HCT116 (cell line): ENCODE measurements around the gene TMEM154. TPM values are rescaled to one million over a fixed set of nuclear protein-coding genes. Genes with fewer than 3 reads are reported as not detected.

Source experiments
- ATAC-seq: fragments of 200-7000 bp; cut with Tn5 transposase; 2 replicates; pipeline ENCODE4 v1.9.1; 2020; ENCODE audit warnings: mild to moderate bottlenecking, moderate library complexity
- BruUV-seq: library from RNA; stranded (reverse); fragments of 400-500 nt; replicated peaks from 2 replicates; lab custom pipeline; 2021; lab: Mats Ljungman, UMichigan
- CTCF ChIA-PET: fragments of 300-600 bp; sonication (Branson Sonifier 250); formaldehyde crosslinking; loops from one replicate; lab custom pipeline; 2021; ENCODE audit warnings: antibody characterized with exemption; lab: Charles Lee
- POLR2A ChIA-PET: fragments of 300-600, 350-600 bp; sonication (Branson Sonifier 250); formaldehyde crosslinking; loops from one replicate; lab custom pipeline; 2021; ENCODE audit warnings: antibody characterized with exemption; lab: Charles Lee
- RAD21 ChIA-PET, 2 experiments: fragments of 300-600 bp; sonication (Branson Sonifier 250); formaldehyde crosslinking; loops; one replicate each; lab custom pipeline; 2023; ENCODE audit warnings: low total read pairs in 2 of 2; ENCODE audit not compliant: uncharacterized antibody in 2 of 2, unreplicated experiment in 2 of 2, low non-redundant PET in 1 of 2; lab: Charles Lee
- DNase-seq: peaks from one replicate; pipeline ENCODE4 v3.0.0-alpha.2; 2010; ENCODE audit warnings: low read depth, low spot score
- H2AFZ ChIP-seq: fragments of 200-600 bp; shearing (Covaris generic), sonication (generic); 2 replicates; pipeline ENCODE4 v1.6.1; 2017; ENCODE audit warnings: low read depth, mixed run types, mixed read lengths, antibody characterized with exemption, low read length; ENCODE audit not compliant: poor library complexity, severe bottlenecking
- H3K27ac ChIP-seq: 2 replicates; pipeline ENCODE4 v1.5.1; 2012; ENCODE audit warnings: low read depth, low read length
- H3K27me3 ChIP-seq: fragments of 200-600 bp; sonication (generic); 2 replicates; pipeline ENCODE4 v1.6.1; 2016; ENCODE audit warnings: mixed run types, low read length, mixed read lengths; ENCODE audit not compliant: insufficient read depth
- H3K36me3 ChIP-seq, 2 experiments: fragments of 200-500 bp in 1 of 2; fragments of 200-600 bp in 1 of 2; sonication (Bioruptor generic) in 1 of 2; sonication (generic) in 1 of 2; 2 replicates each; pipeline versions ENCODE4 v1.5.1 to v1.6.1; 2014 to 2016; ENCODE audit warnings: low read length in 2 of 2, inconsistent platforms in 1 of 2, mixed read lengths in 1 of 2, mixed run types in 1 of 2; ENCODE audit not compliant: insufficient read depth in 2 of 2, control insufficient read depth in 1 of 2
- H3K4me1 ChIP-seq, 2 experiments: fragments of 200-600 bp in 1 of 2; sonication (generic) in 1 of 2; 2 replicates each; pipeline versions ENCODE4 v1.5.1 to v1.6.1; 2012 to 2017; ENCODE audit warnings: low read length in 2 of 2, inconsistent platforms in 1 of 2, mild to moderate bottlenecking in 1 of 2, mixed read lengths in 1 of 2, mixed run types in 1 of 2, moderate library complexity in 1 of 2; ENCODE audit not compliant: insufficient read depth in 2 of 2, control insufficient read depth in 1 of 2
- H3K4me2 ChIP-seq: fragments of 200-600 bp; sonication (generic); 2 replicates; pipeline ENCODE4 v1.6.1; 2017; ENCODE audit warnings: mixed run types, low read length, mixed read lengths
- H3K4me3 ChIP-seq, 2 experiments: fragments of 200-600 bp in 1 of 2; sonication (generic) in 1 of 2; replicated peaks in 1 of 2; 2 replicates each; pipeline ENCODE4 v1.5.1; 2011 to 2016; ENCODE audit warnings: low read length in 2 of 2, control low read depth in 1 of 2, low read depth in 1 of 2, mild to moderate bottlenecking in 1 of 2, mixed read lengths in 1 of 2, mixed run types in 1 of 2
- H3K79me2 ChIP-seq: fragments of 200-600 bp; sonication (generic); 2 replicates; pipeline ENCODE4 v1.6.1; 2017; ENCODE audit warnings: mild to moderate bottlenecking, mixed run types, low read length, moderate library complexity, mixed read lengths; ENCODE audit not compliant: insufficient read depth
- H3K9ac ChIP-seq: fragments of 200-600 bp; sonication (generic); 2 replicates; pipeline ENCODE4 v1.6.1; 2016; ENCODE audit warnings: low read length, mixed read lengths
- H3K9me2 ChIP-seq: fragments of 200-600 bp; sonication (generic), shearing (Covaris generic); 2 replicates; pipeline ENCODE4 v1.6.1; 2017; ENCODE audit warnings: mixed run types, mild to moderate bottlenecking, moderate library complexity; ENCODE audit not compliant: insufficient read depth
- H3K9me3 ChIP-seq, 2 experiments: fragments of 200-500 bp in 1 of 2; fragments of 200-600 bp in 1 of 2; sonication (Bioruptor generic) in 1 of 2; sonication (generic) in 1 of 2; 2 replicates each; pipeline ENCODE4 v1.6.1; 2014 to 2017; ENCODE audit warnings: low read length in 2 of 2, mixed read lengths in 2 of 2, inconsistent platforms in 1 of 2, low read depth in 1 of 2, mild to moderate bottlenecking in 1 of 2, mixed run types in 1 of 2, moderate library complexity in 1 of 2; ENCODE audit not compliant: control insufficient read depth in 1 of 2, insufficient read depth in 1 of 2
- H4K20me1 ChIP-seq: fragments of 200-600 bp; sonication (generic), shearing (Covaris generic); 2 replicates; pipeline ENCODE4 v1.6.1; 2017; ENCODE audit warnings: mixed run types, mild to moderate bottlenecking, moderate library complexity; ENCODE audit not compliant: insufficient read depth
- ATF3 ChIP-seq: IDR thresholded peaks from 2 replicates; pipeline ENCODE4 v1.6.1; 2012
- CEBPB ChIP-seq: IDR thresholded peaks from 2 replicates; pipeline ENCODE4 v1.6.1; 2012; ENCODE audit warnings: low read depth
- ELF1 ChIP-seq: IDR thresholded peaks from 2 replicates; pipeline ENCODE4 v1.6.1; 2012; ENCODE audit warnings: low read depth, borderline replicate concordance
- FOSL1 ChIP-seq: IDR thresholded peaks from 2 replicates; pipeline ENCODE4 v1.6.1; 2012; ENCODE audit warnings: low read depth
- JUND ChIP-seq: IDR thresholded peaks from 2 replicates; pipeline ENCODE4 v1.6.1; 2012
- POLR2AphosphoS5 ChIP-seq: IDR thresholded peaks from 2 replicates; pipeline ENCODE4 v1.6.1; 2011; ENCODE audit warnings: mild to moderate bottlenecking, low read depth, low read length, moderate library complexity
- SP1 ChIP-seq: IDR thresholded peaks from 2 replicates; pipeline ENCODE4 v1.6.1; 2012; ENCODE audit warnings: low read depth
- TCF7L2 ChIP-seq: IDR thresholded peaks from 2 replicates; pipeline ENCODE4 v1.7.0; 2011; ENCODE audit warnings: borderline replicate concordance, inconsistent platforms; ENCODE audit not compliant: insufficient read depth, insufficient read length; ENCODE audit errors: extremely low read depth
- ZFX ChIP-seq: fragments of 450-650 bp; IDR thresholded peaks from 2 replicates; pipeline ENCODE4 v1.6.1; 2017
- intact Hi-C: fragments of 100-400 bp; cut with micrococcal nuclease; formaldehyde crosslinking; loops from 2 replicates; pipeline ENCODE4 v1.10.0; 2022
- total RNA-seq: library from RNA; stranded (reverse); gene quantifications from one replicate; pipeline ENCODE4 v1.2.1, GENCODE V29; 2021; ENCODE audit not compliant: unreplicated experiment
- TF ChIP-seq, protein P1 (sequence below), 3 experiments: fragments of 200-600 bp in 1 of 3; sonication (generic) in 1 of 3; IDR thresholded peaks in 2 of 3; conservative IDR thresholded peaks in 1 of 3; 2 replicates each; pipeline ENCODE4 v1.5.1; 2012 to 2017; ENCODE audit warnings: low read depth in 2 of 3, low read length in 2 of 3, antibody characterized with exemption in 1 of 3, borderline replicate concordance in 1 of 3, control low read depth in 1 of 3, mild to moderate bottlenecking in 1 of 3, mixed read lengths in 1 of 3, mixed run types in 1 of 3, moderate library complexity in 1 of 3; ENCODE audit not compliant: insufficient read depth in 1 of 3

Gene TMEM154
- total RNA-seq, 1 experiment from 2014 or later: 2.4 TPM

GRCh38 chr4:152709675-152710438 is 30.1 kb upstream of the TMEM154 start:
- Histone ChIP-seq H3K27ac (no peak overlapping the region), H3K4me1 (no peaks in the 10 kb centered on the region; a peak in 1 of 4 replicates), H4K20me1 (no peaks in the 10 kb centered on the region), H3K9me3 (no peaks in the 10 kb centered on the region), H3K4me3 (no peak overlapping the region), H3K79me2 (no peaks in the 10 kb centered on the region), H3K36me3 (no peaks in the 10 kb centered on the region), H3K27me3 (no peaks in the 10 kb centered on the region), H3K4me2 (no peak overlapping the region), H2AFZ (no peak overlapping the region), H3K9me2 (no peaks in the 10 kb centered on the region), H3K9ac (no peak overlapping the region)
- no peak for ATAC-seq
- ChIA-PET CTCF (no interaction called here), RAD21 (no interaction called here), POLR2A (no interaction called here)
- TF ChIP-seq SP1 (no peak), CEBPB (no peak), JUND (no peak), ZFX (no peak)
- intact Hi-C loops: no loop called here
- DNase-seq: no peak
- BruUV-seq: no TSS peak

DNA sequence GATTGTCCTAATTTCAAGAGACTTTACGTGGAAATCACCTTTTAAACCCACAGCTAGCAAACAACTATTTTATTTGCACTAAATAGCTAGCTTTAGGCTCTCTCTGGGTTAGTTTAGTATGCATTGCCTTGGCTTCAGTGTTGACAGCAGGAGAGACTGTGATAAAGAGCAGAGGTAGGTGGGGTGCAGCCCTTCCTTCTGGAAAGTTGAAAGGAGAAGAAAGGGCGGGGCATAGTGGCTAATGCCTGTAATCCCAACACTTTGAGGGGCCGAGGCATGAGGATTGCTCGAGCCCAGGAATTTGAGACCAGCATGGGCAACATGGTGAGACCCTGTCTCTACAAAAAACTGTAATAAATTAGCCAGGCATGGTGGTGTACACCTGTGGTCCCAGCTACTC is 29.0 kb upstream of the TMEM154 start:
- Histone ChIP-seq H3K9me3 (no peaks in the 10 kb centered on the region; a peak in 1 of 4 replicates), H3K4me1 (no peaks in the 10 kb centered on the region; a peak in 1 of 4 replicates), H3K4me2 (no peak overlapping the region), H3K27ac (no peak overlapping the region), H3K27me3 (no peaks in the 10 kb centered on the region), H4K20me1 (no peaks in the 10 kb centered on the region), H3K4me3 (no peak overlapping the region), H3K9ac (no peak overlapping the region), H2AFZ (no peak overlapping the region)
- CTCF ChIA-PET: no interaction called here
- no peak for ATAC-seq
- POLR2A ChIA-PET: no interaction called here
- RAD21 ChIA-PET: no interaction called here
- DNase-seq: no peak
- intact Hi-C loops: no loop called here
- no TSS peak for BruUV-seq
- TF ChIP-seq JUND (no peak), ATF3 (no peak), ELF1 (no peak), POLR2AphosphoS5 (no peak), FOSL1 (no peak), TCF7L2 (no peak), ZFX (no peak)
- TF ChIP-seq, protein P1, sequence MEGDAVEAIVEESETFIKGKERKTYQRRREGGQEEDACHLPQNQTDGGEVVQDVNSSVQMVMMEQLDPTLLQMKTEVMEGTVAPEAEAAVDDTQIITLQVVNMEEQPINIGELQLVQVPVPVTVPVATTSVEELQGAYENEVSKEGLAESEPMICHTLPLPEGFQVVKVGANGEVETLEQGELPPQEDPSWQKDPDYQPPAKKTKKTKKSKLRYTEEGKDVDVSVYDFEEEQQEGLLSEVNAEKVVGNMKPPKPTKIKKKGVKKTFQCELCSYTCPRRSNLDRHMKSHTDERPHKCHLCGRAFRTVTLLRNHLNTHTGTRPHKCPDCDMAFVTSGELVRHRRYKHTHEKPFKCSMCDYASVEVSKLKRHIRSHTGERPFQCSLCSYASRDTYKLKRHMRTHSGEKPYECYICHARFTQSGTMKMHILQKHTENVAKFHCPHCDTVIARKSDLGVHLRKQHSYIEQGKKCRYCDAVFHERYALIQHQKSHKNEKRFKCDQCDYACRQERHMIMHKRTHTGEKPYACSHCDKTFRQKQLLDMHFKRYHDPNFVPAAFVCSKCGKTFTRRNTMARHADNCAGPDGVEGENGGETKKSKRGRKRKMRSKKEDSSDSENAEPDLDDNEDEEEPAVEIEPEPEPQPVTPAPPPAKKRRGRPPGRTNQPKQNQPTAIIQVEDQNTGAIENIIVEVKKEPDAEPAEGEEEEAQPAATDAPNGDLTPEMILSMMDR (IDR thresholded peaks at IDR 0.05 in 2 of 3, conservative IDR thresholded peaks at IDR 0.05 in 1 of 3; ENCODE audit: borderline replicate concordance in 1 of 3, insufficient read depth in 1 of 3, low read depth in 2 of 3, low read length in 2 of 3): no peak
- TF ChIP-seq, all 23 proteins: peak for 0
- Histone ChIP-seq H3K79me2 (no peaks in the 10 kb centered on the region), H3K9me2 (no peaks in the 10 kb centered on the region), H3K36me3 (no peaks in the 10 kb centered on the region)
